Muscle layer of colon (tissue), 2 donors: ENCODE measurements around the gene HSP90AA1.
A peak's percentile ranks its signal among the peaks of the same experiment; 100 is the strongest.
"Not testable (repeated sequence)": the region's sequence is repeated elsewhere in the genome, so short reads cannot be mapped to it uniquely, and the experiment has no call there.

ENCODE experiments used
- H3K27ac ChIP-seq: one replicate; pipeline ENCODE4 v1.7.0; 2013; ENCODE audit warnings: low read depth, mild to moderate bottlenecking, low read length, moderate library complexity
- H3K27me3 ChIP-seq, 2 donors: one replicate each; pipeline ENCODE4 v1.7.0; 2013; ENCODE audit warnings: low read length in 2 of 2, mild to moderate bottlenecking in 2 of 2; ENCODE audit not compliant: insufficient read depth in 2 of 2, control insufficient read depth in 1 of 2
- H3K36me3 ChIP-seq: one replicate; pipeline ENCODE4 v1.7.0; 2013; ENCODE audit warnings: mild to moderate bottlenecking, low read length; ENCODE audit not compliant: insufficient read depth
- H3K4me1 ChIP-seq: one replicate; pipeline ENCODE4 v1.7.0; 2013; ENCODE audit warnings: mild to moderate bottlenecking, low read length; ENCODE audit not compliant: insufficient read depth
- H3K4me3 ChIP-seq, 2 donors: one replicate each; pipeline ENCODE4 v1.7.0; 2013; ENCODE audit warnings: low read length in 2 of 2, low read depth in 1 of 2, mild to moderate bottlenecking in 1 of 2, moderate library complexity in 1 of 2
- H3K9ac ChIP-seq: one replicate; pipeline ENCODE4 v1.7.0; 2013; ENCODE audit warnings: low read length
- H3K9me3 ChIP-seq: one replicate; pipeline ENCODE4 v1.7.0; 2013; ENCODE audit warnings: mild to moderate bottlenecking, low read length
- donor health status: abdominal sarcoma.
- donor health status: Adenocarcinoma of cecum.

Gene HSP90AA1

DNA sequence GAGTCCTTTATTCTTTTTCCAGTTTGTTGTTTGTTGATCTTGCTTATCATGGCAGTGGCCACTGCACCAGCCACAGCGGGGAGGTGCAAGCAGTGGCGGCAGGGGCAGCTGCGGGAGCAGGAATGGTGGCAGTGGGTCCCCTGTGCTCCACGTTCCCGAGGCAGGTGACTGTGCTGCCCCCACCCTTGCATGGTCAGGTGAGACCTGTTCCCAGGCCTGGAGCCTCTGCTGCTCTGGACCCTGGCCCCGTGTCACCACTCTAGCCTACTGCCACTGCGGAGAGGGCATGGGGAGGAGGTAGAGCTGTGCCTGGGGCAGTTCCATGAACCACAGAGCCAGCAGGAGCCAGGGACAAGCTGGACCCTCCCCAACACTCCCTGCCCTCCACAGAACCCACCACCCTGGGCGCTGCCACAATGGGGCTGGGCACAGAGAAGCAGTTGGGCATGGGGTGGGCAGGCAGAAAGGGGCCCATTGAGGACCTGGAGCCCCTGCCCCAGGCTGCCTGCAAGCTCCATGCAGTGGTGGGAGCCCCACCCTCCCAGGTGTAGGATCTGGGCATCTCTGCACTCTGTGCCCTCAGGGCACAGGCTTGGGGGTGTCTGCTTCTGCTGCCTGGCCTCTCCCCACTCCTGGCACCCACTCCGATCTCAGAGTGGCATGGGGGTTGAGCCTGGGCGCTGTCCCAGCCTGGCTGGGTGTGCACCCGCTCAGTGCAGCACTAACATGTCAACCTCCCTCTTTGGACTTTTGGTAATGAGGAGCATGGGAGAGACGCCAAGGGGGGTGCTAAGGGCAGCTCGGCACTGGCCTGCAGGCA is 29.7 kb upstream of the HSP90AA1 start:
- no peak overlapping the region for H3K27ac ChIP-seq
- no peak overlapping the region for H3K4me3 ChIP-seq
- H3K27me3 ChIP-seq, result no peaks in the 10 kb centered on the region
- no peaks in the 10 kb centered on the region for H3K9me3 ChIP-seq
- H3K36me3 ChIP-seq, result no peaks in the 10 kb centered on the region
- no peaks in the 10 kb centered on the region for H3K4me1 ChIP-seq
- no peak overlapping the region for H3K9ac ChIP-seq

DNA sequence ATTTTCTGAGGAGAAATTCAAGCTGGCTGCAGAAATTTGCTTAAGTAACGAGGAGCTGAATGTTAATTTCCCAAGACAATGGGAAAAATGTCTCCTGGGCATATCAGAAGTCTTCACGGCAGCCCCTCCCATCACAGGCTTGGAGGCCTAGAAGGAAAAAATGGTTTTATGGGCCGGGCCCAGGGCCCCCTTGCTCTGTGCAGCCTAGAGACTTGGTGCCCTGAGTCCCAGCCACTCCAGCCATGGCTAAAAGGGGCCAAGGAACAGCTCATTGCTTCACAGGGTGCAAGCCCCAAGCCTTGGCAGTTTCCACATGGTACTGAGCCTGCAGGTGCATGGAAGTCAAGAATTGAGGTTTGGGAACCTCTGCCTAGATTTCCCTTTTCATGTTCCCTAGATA is 24.3 kb upstream of the HSP90AA1 start:
- H3K4me3 ChIP-seq, result no peak overlapping the region
- no peaks in the 10 kb centered on the region for H3K36me3 ChIP-seq
- H3K27me3 ChIP-seq, result no peaks in the 10 kb centered on the region
- H3K9ac ChIP-seq, result no peak overlapping the region
- no peak overlapping the region for H3K27ac ChIP-seq
- no peaks in the 10 kb centered on the region for H3K4me1 ChIP-seq
- H3K9me3 ChIP-seq, result no peaks in the 10 kb centered on the region

DNA sequence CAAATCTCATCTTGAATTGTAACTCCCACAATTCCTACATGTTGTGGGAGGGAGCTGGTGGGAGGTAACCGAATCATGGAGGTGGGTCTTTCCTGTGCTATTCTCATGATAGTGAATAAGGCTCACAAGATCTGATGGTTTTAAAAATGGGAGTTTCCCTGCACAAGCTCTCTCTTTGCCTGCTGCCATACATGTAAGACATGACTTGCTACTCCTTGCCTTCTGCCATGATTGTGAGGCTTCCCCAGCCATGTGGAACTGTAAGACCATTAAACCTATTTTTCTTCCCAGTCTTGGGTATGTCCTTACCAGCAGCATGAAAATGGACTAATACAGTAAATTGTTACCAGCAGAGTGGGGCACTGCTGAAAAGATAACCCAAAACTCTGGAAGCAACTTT is 22.5 kb upstream of the HSP90AA1 start:
- H3K9me3 ChIP-seq, H3K9ac ChIP-seq, H3K27ac ChIP-seq, H3K27me3 ChIP-seq, H3K4me3 ChIP-seq, H3K4me1 ChIP-seq, H3K36me3 ChIP-seq: not testable (repeated sequence)

DNA sequence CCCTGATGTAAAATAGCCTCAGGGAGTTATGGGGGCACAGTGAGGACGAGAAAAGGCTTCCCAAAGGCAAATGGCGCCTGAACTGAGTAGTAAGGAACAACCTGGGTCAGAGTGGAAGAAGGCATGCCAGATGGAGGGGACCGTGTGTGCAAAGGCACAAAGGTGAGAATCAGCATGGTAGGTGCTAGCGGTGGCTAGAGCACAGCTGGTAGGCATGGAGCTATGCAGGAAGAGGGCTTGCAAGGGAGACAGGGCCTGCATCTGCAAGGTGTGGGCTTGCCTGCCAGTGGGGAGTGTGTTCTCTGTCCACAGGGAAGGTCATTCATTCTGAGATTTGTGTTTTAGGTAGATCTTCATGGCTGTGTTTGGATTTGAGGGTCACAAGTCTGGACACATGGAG is 18.5 kb upstream of the HSP90AA1 start:
- Histone ChIP-seq H3K4me3 (no peak overlapping the region), H3K4me1 (no peaks in the 10 kb centered on the region), H3K9ac (no peak overlapping the region), H3K9me3 (no peaks in the 10 kb centered on the region), H3K27ac (no peak overlapping the region), H3K36me3 (no peaks in the 10 kb centered on the region), H3K27me3 (no peaks in the 10 kb centered on the region)

DNA sequence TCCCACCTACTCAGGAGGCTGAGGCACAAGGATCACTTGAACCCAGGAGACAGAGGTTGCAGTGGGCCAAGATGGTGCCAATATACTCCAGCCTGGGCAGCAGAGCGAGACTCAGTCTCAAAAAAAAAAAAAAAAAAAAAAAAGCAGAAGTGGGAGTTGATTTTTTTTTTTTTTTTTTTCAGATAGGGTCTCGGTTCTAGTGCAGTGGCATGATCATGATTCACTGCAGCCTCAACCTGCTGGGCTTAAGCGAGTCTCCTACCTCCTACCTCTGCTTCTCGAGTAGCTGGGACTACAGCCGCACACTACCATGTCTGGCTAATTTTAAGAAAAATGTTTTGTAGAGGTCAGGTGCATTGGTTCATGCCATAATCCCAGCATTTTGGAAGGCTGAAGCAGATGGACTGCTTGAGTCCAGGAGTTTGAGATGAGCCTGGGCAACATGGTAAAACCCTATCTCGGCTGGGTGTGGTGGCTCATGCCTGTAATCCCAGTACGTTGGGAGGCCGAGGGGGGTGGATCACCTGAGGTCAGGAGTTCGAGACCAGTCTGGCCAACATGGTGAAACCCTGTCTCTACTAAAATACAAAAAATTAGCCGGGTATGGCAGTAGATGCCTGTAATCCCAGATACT is 16.3 kb upstream of the HSP90AA1 start:
- Histone ChIP-seq H3K36me3 (no peaks in the 10 kb centered on the region), H3K4me1 (no peaks in the 10 kb centered on the region), H3K9me3 (no peaks in the 10 kb centered on the region), H3K4me3 (no peak overlapping the region), H3K27me3 (no peaks in the 10 kb centered on the region), H3K27ac (no peak overlapping the region), H3K9ac (no peak overlapping the region)

DNA sequence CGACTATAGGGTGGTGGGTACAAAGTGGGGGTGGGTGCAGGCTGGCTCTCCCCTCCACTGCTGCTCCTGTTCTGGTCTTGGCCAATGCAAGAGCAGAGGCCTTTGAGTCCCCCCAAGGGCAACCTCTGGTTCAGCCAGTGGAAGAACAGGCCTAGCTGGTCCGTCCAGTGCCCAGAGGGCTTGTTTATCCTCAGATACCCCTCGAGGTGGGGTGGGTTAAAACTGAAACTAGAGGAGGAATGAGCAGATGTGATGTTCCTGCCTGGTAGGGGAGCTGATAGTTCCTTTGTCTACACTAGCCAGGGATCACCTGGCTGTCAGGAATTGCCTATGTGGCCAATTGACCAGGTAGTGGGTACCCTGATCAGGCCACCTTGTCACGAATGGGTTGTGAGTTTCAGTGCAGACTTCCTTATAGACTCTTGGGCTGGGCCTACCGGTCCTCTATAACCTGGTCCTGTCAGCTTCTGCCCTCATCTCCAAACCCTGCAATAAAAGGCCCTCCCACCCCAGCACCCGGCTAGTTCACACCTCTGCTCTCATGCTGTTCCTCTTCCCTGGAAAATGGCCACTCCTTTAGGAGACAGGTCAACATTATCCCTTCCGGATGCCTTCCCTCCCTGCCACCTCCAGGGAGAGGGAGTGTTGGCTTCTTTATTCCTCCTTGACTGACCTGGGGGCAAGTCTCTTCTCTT is 10.7 kb upstream of the HSP90AA1 start:
- no peaks in the 10 kb centered on the region for H3K9me3 ChIP-seq
- no peak overlapping the region for H3K9ac ChIP-seq
- H3K4me3 ChIP-seq, result no peak overlapping the region
- H3K4me1 ChIP-seq, result no peaks in the 10 kb centered on the region
- no peaks in the 10 kb centered on the region for H3K27me3 ChIP-seq
- H3K27ac ChIP-seq, result no peak overlapping the region
- no peaks in the 10 kb centered on the region for H3K36me3 ChIP-seq

DNA sequence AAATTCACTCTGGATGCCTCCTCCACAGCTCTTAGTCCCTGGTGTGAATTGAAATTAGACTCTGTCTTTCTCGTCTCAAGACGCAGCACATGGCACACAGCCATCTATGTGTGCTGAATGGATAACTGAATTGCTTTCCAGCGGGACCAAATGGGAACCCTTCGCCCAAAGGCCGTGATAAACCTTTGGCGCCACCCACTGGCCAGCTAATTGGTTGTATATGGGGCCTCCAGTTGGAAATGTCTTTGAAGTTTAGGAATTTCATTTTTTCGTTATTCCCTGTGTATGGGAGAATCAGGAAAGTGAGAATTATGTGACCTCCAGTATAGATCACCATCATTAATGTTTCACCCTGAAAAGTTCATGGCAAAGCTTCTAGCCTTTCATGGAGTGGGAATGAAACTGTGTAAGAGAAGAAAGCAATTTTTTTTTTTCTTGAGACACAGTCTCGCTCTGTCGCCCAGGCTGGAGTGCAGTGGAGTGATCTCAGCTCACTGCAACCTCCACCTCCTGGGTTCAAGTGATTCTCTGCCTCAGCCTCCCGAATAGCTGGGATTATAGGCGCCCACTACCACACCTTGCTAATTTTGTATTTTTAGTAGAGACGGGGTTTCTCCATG is 9.8 kb upstream of the HSP90AA1 start:
- H3K9ac ChIP-seq, result no peak overlapping the region
- H3K9me3 ChIP-seq, result no peaks in the 10 kb centered on the region
- no peaks in the 10 kb centered on the region for H3K4me1 ChIP-seq
- H3K36me3 ChIP-seq, result no peaks in the 10 kb centered on the region
- no peak overlapping the region for H3K27ac ChIP-seq
- H3K4me3 ChIP-seq, result peak overlapping the region in 1 of 2 donors; percentile 2
- H3K27me3 ChIP-seq, result no peaks in the 10 kb centered on the region

DNA sequence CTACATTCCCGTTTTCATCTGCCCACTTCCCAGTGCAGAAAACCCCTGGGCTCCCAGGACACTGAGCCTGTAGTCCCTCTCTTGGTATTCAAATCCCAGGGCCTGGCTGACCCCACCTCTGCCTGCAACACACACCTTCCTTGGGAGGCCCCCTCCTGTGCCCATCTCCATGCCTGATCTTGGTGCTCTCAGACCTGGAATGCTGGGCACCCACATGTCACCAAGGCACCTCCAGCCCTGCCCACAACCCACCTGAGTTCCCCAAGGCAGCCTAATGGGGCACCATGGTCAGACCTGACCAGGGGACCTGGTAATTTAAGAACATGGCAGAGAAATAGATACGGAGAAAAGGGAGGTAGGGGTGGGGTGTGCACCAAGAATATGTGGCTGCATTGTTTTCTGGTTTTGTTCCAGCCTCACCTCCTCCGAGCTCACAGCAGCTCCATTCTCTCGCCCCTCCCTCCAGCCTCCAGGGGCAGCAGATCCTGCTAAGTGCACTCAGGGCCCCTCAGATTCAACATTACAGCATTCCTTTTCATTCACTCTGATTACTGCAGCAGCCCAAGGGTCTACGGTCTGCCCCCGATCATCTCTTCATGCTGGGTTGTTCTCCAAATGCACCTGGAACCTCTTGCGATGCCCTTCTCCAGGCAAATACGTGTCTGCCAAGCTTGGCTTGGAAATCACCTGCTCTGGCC is 9.2 kb upstream of the HSP90AA1 start:
- Histone ChIP-seq H3K4me3 (peak overlapping the region in 1 of 2 donors; percentile 2), H3K9me3 (no peaks in the 10 kb centered on the region), H3K9ac (no peak overlapping the region), H3K27me3 (no peaks in the 10 kb centered on the region), H3K27ac (no peak overlapping the region), H3K4me1 (no peaks in the 10 kb centered on the region), H3K36me3 (no peaks in the 10 kb centered on the region)

DNA sequence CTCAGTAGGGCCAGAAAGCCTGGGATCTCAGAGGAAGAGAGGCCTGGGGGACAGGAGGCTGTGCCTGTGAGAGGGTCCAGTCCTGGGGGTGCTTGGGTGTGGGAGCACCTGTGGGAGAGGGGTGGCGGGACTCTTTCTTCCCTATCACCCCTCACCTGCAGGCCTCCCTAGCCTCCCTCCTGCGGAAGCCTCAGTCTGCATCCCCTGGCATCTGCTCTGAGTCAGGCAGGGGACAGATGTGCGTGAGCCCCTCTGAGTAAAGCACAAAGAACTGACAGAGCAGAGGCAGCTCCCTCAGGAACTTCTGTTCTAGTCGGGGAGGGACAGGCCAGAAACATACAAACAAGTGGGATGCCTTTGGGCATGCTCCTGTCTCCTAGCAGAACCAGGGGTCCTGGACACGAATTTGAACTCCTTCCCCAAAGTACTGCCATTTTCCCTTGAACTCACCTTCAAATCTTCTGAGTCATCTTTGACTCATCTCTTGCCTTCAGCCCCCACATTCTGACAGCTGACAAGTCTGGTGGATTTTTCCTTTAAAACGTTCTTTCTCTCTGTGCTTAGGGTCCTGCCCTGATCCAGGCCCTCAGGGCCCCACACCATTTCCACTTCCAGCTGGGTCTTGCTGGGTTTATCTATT is 8.5 kb upstream of the HSP90AA1 start:
- H3K9ac ChIP-seq, result no peak overlapping the region
- no peaks in the 10 kb centered on the region for H3K9me3 ChIP-seq
- no peaks in the 10 kb centered on the region for H3K27me3 ChIP-seq
- H3K27ac ChIP-seq, result no peak overlapping the region
- H3K36me3 ChIP-seq, result no peaks in the 10 kb centered on the region
- H3K4me3 ChIP-seq, result no peak overlapping the region
- H3K4me1 ChIP-seq, result no peaks in the 10 kb centered on the region

DNA sequence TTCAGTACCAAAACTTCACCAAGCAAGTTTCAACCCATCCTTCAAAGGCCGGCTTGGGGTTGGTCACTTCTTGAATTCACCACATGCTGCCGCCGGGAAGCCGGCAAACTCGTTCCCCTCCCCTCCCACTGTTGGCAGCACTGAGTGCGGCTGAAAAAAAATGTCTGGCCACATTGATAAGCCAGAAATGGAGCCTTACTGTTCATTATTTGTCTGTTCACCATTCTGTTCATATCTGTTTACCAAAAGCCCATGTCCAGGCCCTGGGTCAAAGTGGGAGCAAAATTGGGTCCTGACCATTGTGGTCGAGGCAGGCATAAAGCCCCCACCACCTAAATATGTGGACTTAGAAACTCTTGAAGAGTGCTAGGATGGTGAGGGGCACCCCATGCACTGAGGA is 7.3 kb upstream of the HSP90AA1 start:
- Histone ChIP-seq H3K4me3 (no peak overlapping the region), H3K9me3 (no peaks in the 10 kb centered on the region), H3K9ac (no peak overlapping the region), H3K4me1 (no peaks in the 10 kb centered on the region), H3K27me3 (no peaks in the 10 kb centered on the region), H3K36me3 (no peaks in the 10 kb centered on the region), H3K27ac (no peak overlapping the region)
